Esophagus muscularis mucosa (tissue), 4 donors: Measurements from ENCODE around the gene CTDSP2. TPM values are rescaled to one million over a fixed set of nuclear protein-coding genes. Genes with fewer than 3 reads are reported as not detected.
A peak's percentile ranks its signal among the peaks of the same experiment; 100 is the strongest.

ENCODE experiments used
- DNase-seq: peaks from one replicate; pipeline ENCODE4 v3.0.0-alpha.2; 2017; ENCODE audit errors: extremely low spot score
- H3K27ac ChIP-seq, 4 donors: fragments of 200-600 bp; sonication (generic); replicated peaks in 1 of 4; 1 replicate in 3 of 4; 2 replicates in 1 of 4; pipeline ENCODE4 v1.5.1; 2016 to 2019; ENCODE audit warnings: mild to moderate bottlenecking in 1 of 4
- H3K27me3 ChIP-seq, 4 donors: fragments of 200-600 bp; sonication (generic); one replicate each; pipeline versions ENCODE4 v1.5.1 to v1.6.0; 2016 to 2019
- H3K36me3 ChIP-seq, 4 donors: fragments of 200-600 bp; sonication (generic); one replicate each; pipeline ENCODE4 v1.5.1; 2016 to 2019
- H3K4me1 ChIP-seq, 4 donors: fragments of 200-600 bp; sonication (generic); one replicate each; pipeline ENCODE4 v1.5.1; 2016 to 2019
- H3K4me3 ChIP-seq, 4 donors: fragments of 200-600 bp; sonication (generic); 1 replicate in 2 of 4; 2 replicates in 2 of 4; pipeline ENCODE4 v1.5.1; 2016 to 2019; ENCODE audit warnings: mild to moderate bottlenecking in 4 of 4, moderate library complexity in 1 of 4
- H3K9me3 ChIP-seq, 4 donors: fragments of 200-600 bp; sonication (generic); 1 replicate in 3 of 4; 2 replicates in 1 of 4; pipeline ENCODE4 v1.5.1; 2016 to 2019
- EP300 ChIP-seq: sonication (generic); formaldehyde crosslinking; IDR thresholded peaks from one replicate; pipeline ENCODE4 v1.6.1; 2017; ENCODE audit warnings: antibody characterized with exemption
- POLR2A ChIP-seq: fragments of 450-650 bp; IDR thresholded peaks from one replicate; pipeline ENCODE4 v1.6.1; 2017; ENCODE audit warnings: antibody characterized with exemption, moderate library complexity, mild to moderate bottlenecking, low read depth
- POLR2AphosphoS5 ChIP-seq, 2 donors: sonication (generic); formaldehyde crosslinking; IDR thresholded peaks; one replicate each; pipeline ENCODE4 v1.6.1; 2017; ENCODE audit warnings: antibody characterized with exemption in 2 of 2
- WGBS: methylation state at CpG from one replicate; pipeline ENCODE4 v1.1.5; 2018; 5-methylcytosine and 5-hydroxymethylcytosine counted together
- intact Hi-C: fragments of 100-400 bp; cut with DNase I; formaldehyde crosslinking; loops from one replicate; pipeline ENCODE4 v1.15.1; 2023
- total RNA-seq, 4 donors: library from RNA; depleted of rRNA; stranded (reverse); fragments of >200 nt; gene quantifications; one replicate each; pipeline versions ENCODE4 v1.1.0 to v1.2.1, GENCODE V29; 2016
- TF ChIP-seq, protein P1 (sequence below), 3 experiments: fragments of 200-600 bp in 2 of 3; fragments of 450-650 bp in 1 of 3; sonication (generic) in 2 of 3; IDR thresholded peaks; one replicate each; pipeline ENCODE4 v1.5.1; 2017 to 2019; ENCODE audit warnings: antibody characterized with exemption in 3 of 3, mild to moderate bottlenecking in 2 of 3, moderate library complexity in 1 of 3

The CTDSP2 gene
- total RNA-seq, 4 donors from 2014 or later = 127 to 249 (median 196) TPM

DNA sequence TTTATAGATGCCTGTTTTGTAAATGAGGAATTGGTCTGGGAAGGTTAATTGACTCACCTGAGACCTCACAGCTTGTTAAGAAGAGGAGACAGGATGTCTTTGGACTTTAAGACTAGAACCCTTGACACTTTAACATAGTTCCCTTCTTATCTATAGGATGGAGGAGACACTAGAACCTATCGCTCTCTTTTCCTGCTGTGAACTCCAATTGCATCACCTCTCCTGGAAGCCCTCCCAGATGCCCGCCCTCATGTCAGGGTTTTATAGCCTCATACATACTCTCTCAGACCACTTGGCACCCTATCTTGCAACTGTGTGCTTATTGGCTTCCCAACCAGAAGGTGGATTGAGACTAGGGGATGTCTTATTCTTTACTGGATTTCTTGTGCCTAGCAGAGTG, 2.5 kb upstream of the CTDSP2 start:
- intact Hi-C loops = no loop called here
- no peaks in the 10 kb centered on the region for H3K9me3 ChIP-seq
- H3K4me3 ChIP-seq = no peak overlapping the region
- TF ChIP-seq, protein P1, sequence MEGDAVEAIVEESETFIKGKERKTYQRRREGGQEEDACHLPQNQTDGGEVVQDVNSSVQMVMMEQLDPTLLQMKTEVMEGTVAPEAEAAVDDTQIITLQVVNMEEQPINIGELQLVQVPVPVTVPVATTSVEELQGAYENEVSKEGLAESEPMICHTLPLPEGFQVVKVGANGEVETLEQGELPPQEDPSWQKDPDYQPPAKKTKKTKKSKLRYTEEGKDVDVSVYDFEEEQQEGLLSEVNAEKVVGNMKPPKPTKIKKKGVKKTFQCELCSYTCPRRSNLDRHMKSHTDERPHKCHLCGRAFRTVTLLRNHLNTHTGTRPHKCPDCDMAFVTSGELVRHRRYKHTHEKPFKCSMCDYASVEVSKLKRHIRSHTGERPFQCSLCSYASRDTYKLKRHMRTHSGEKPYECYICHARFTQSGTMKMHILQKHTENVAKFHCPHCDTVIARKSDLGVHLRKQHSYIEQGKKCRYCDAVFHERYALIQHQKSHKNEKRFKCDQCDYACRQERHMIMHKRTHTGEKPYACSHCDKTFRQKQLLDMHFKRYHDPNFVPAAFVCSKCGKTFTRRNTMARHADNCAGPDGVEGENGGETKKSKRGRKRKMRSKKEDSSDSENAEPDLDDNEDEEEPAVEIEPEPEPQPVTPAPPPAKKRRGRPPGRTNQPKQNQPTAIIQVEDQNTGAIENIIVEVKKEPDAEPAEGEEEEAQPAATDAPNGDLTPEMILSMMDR (IDR thresholded peaks at IDR 0.05) = no peak
- TF ChIP-seq POLR2A (no peak), EP300 (no peak), POLR2AphosphoS5 (IDR thresholded peaks at IDR 0.05) (no peak)
- H3K36me3 ChIP-seq = no peaks in the 10 kb centered on the region
- no peaks in the 10 kb centered on the region for H3K27me3 ChIP-seq
- H3K4me1 ChIP-seq = peaks cover 35 to 54% (median 50%) of the 10 kb centered on the region in 4 donors
- DNase-seq = no peak
- H3K27ac ChIP-seq = peak overlapping the region in 2 of 4 donors; percentile 90
- 75% methylated on average over 2 of the region's 2 CpGs for WGBS

DNA sequence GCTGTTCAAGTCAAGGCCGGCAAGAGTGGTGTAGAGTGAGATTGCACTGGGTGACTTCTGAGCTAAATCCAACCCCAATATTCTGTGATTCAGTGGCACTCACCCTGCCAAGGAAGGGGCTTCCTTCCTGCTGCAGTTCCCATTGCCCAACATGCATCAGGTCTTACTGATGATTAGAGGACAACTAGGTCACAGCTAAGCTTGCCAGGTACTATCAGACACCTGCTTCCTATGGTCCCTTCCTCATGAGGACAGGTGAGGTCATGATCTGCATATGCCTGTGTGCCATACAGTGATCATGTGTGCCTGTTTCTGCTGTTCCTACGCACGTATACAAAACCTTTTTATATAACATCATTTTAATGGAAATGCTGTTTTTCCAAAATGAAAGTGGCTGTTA, 1.7 kb upstream of the CTDSP2 start:
- H3K36me3 ChIP-seq = no peaks in the 10 kb centered on the region
- TF ChIP-seq, protein P1 (IDR thresholded peaks at IDR 0.05) = no peak
- TF ChIP-seq POLR2AphosphoS5 (IDR thresholded peaks at IDR 0.05) (no peak), EP300 (no peak), POLR2A (no peak)
- H3K27ac ChIP-seq = peak overlapping the region; percentile 99 to 100 (median 100)
- H3K27me3 ChIP-seq = no peaks in the 10 kb centered on the region
- no peak overlapping the region for H3K4me3 ChIP-seq
- H3K4me1 ChIP-seq = peaks cover 40 to 57% (median 53%) of the 10 kb centered on the region in 4 donors
- WGBS = 82% methylated on average over 2 of the region's 3 CpGs
- no peak for DNase-seq
- intact Hi-C loops = no loop called here
- H3K9me3 ChIP-seq = no peaks in the 10 kb centered on the region

DNA sequence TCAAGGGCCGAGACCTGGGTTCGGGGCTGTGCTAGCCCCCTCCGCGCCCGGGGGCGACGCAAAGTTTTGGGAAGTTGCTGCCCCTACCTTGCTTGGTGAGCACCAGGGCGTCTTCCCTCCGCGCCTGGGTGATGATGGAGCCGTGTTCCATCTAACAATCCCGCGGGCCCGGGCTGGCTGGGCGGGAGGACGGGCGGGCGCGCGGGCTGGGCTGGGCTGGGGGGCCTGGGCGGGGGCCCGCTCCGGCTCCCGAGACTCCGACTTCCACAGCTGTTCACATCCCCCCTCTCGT, 298 bp downstream of the CTDSP2 start:
- H3K4me3 ChIP-seq = peak overlapping the region; percentile 84 to 100 (median 98)
- H3K27me3 ChIP-seq = no peaks in the 10 kb centered on the region
- H3K4me1 ChIP-seq = peaks cover 44 to 57% (median 53%) of the 10 kb centered on the region in 4 donors
- no peaks in the 10 kb centered on the region for H3K9me3 ChIP-seq
- peak overlapping the region; percentile 99 to 100 (median 100) for H3K27ac ChIP-seq
- no peaks in the 10 kb centered on the region for H3K36me3 ChIP-seq
- intact Hi-C loops = no loop called here
- no peak for TF ChIP-seq POLR2AphosphoS5 (IDR thresholded peaks at IDR 0.05)
- TF ChIP-seq POLR2A = no peak
- TF ChIP-seq, protein P1 (IDR thresholded peaks at IDR 0.05) = no peak
- TF ChIP-seq EP300 = no peak
- DNase-seq = no peak
- 2% methylated on average over 9 of the region's 26 CpGs for WGBS

DNA sequence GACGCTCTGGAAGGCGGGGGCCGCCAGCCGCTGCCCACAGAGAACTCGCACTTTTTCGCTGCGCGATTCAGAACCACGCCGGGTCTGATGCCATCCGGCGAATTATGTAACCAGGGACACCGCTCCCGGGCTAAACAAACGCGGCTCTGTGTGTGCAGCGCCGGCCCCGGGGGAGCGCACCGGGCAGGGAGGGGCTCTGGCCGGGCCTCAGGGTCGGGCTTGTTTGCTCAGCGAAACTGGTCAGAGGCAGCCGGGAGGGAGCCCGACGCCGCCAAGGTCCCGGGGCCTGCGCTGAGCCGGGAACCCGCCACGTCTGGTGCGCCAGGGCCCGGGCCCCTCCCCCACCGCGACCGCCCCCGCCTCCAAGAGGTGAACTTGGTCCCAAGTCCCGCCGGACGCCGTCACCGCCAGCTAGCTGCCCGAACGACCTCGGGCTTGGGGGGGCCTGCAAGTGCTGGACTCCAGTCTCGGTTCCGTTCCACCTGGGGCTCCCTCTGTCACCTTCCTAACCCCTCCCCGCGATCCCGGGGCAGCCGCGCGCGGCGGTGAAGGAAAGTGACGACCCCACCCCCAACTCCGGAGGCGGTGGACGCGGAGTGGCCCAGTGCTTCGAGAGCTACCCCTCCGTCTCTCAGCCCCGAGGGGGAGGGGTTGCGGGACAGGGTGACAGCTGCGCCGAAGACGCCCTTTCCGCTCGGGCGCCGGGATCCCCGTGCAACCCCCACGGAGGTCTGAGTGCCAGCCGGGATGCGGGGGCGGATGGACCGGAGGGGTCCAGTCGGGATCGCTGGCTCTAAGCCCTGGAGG, 848 bp downstream of the CTDSP2 start:
- Histone ChIP-seq H3K9me3 (no peaks in the 10 kb centered on the region), H3K4me3 (peak overlapping the region; percentile 84 to 100 (median 98)), H3K4me1 (peaks cover 46 to 57% (median 53%) of the 10 kb centered on the region in 4 donors), H3K27ac (peak overlapping the region; percentile 99 to 100 (median 100)), H3K36me3 (no peaks in the 10 kb centered on the region), H3K27me3 (no peaks in the 10 kb centered on the region)
- intact Hi-C loops = no loop called here
- peak; percentile 34 to 52 for TF ChIP-seq POLR2AphosphoS5 (IDR thresholded peaks at IDR 0.05)
- TF ChIP-seq, protein P1 (IDR thresholded peaks at IDR 0.05) = no peak
- TF ChIP-seq POLR2A = peak; percentile 7
- no peak for DNase-seq
- WGBS = 0% methylated on average over 2 of the region's 81 CpGs
